Transverse colon (tissue), 4 donors: ENCODE measurements around the gene SEPHS2. TPM values are rescaled to one million over a fixed set of nuclear protein-coding genes. Genes with fewer than 3 reads are reported as not detected.

Experiments used
- DNase-seq: peaks from one replicate; pipeline ENCODE4 v3.0.0-alpha.2; 2019
- H3K27ac ChIP-seq, 4 donors: fragments of 200-600 bp; sonication (generic); 2 replicates each; pipeline ENCODE4 v1.5.1; 2016 to 2018; ENCODE audit warnings: inconsistent platforms in 4 of 4
- H3K27me3 ChIP-seq: fragments of 200-600 bp; sonication (generic); 2 replicates; pipeline ENCODE4 v1.5.1; 2017; ENCODE audit warnings: inconsistent platforms
- H3K36me3 ChIP-seq, 4 donors: fragments of 200-600 bp; sonication (generic); 2 replicates each; pipeline ENCODE4 v1.5.1; 2017 to 2019; ENCODE audit warnings: inconsistent platforms in 4 of 4
- H3K4me1 ChIP-seq, 4 donors: fragments of 200-600 bp; sonication (generic); 2 replicates each; pipeline ENCODE4 v1.5.1; 2017 to 2020; ENCODE audit warnings: inconsistent platforms in 4 of 4
- H3K4me3 ChIP-seq, 4 donors: fragments of 200-600 bp; sonication (generic); 1 replicate in 1 of 4; 2 replicates in 3 of 4; pipeline versions ENCODE4 v1.5.1 to v1.6.1; 2017 to 2019; ENCODE audit warnings: inconsistent platforms in 4 of 4
- H3K9me3 ChIP-seq, 2 donors: fragments of 200-600 bp; sonication (generic); 2 replicates each; pipeline ENCODE4 v1.5.1; 2017 to 2019; ENCODE audit warnings: inconsistent platforms in 2 of 2
- CTCF ChIP-seq, 5 experiments: fragments of 200-600 bp in 3 of 5; fragments of 450-650 bp in 2 of 5; sonication (generic) in 3 of 5; IDR thresholded peaks; 1 replicate in 2 of 5; 2 replicates in 3 of 5; pipeline ENCODE4 v1.5.1; 2016 to 2017; ENCODE audit warnings: antibody characterized with exemption in 5 of 5, inconsistent platforms in 3 of 5, mild to moderate bottlenecking in 2 of 5, moderate library complexity in 1 of 5
- EP300 ChIP-seq: sonication (generic); formaldehyde crosslinking; IDR thresholded peaks from one replicate; pipeline ENCODE4 v1.6.1; 2017; ENCODE audit warnings: antibody characterized with exemption, low read depth
- POLR2A ChIP-seq: fragments of 450-650 bp; IDR thresholded peaks from one replicate; pipeline ENCODE4 v1.6.1; 2016; ENCODE audit warnings: antibody characterized with exemption, mild to moderate bottlenecking, moderate library complexity
- POLR2AphosphoS5 ChIP-seq, 3 donors: sonication (generic); formaldehyde crosslinking; IDR thresholded peaks; one replicate each; pipeline ENCODE4 v1.6.1; 2016; ENCODE audit warnings: antibody characterized with exemption in 3 of 3
- WGBS, 2 donors: methylation state at CpG; one replicate each; pipeline ENCODE4 v1.1.5; 2018; ENCODE audit warnings: low coverage in 1 of 2; 5-methylcytosine and 5-hydroxymethylcytosine counted together
- in situ Hi-C, 4 donors: fragments of 200-750 bp; cut with MboI; loops; one replicate each; pipeline versions ENCODE4 v1.15.0 to v1.15.1; 2017; ENCODE audit warnings: low sequenced_read_pairs in 3 of 4, low pct_ligation_motif_present in 1 of 4, low pct_unique_long_range_greater_than_20kb in 1 of 4
- intact Hi-C: fragments of 100-400 bp; cut with DNase I; formaldehyde crosslinking; loops from one replicate; pipeline ENCODE4 v1.15.1; 2023; ENCODE audit warnings: low total_unique reads
- total RNA-seq, 4 donors: library from RNA; depleted of rRNA; stranded (reverse); fragments of >200 nt; gene quantifications; one replicate each; pipeline ENCODE4 v1.1.0, GENCODE V29; 2016

The SEPHS2 gene
- total RNA-seq, 4 donors from 2014 or later: 86.7 to 218 (median 151) TPM

- DNase-seq: peak; percentile 97
- H3K4me3 ChIP-seq: peak within 1 kb of the TSS; percentile 51 to 70 (median 64)
- in situ Hi-C loops: loop anchor here in 2 of 4 donors (10.0 to 25.0 kb wide), 3 partner anchors 95 to 175 kb away; partner anchors contain the start of genes ZNF688 (in 1 of the 2), ZNF764 (in 1 of the 2) and ZNF768 (in 1 of the 2)
- no peaks in the 10 kb centered on the region for H3K27me3 ChIP-seq
- peak within 1 kb of the TSS; percentile 88 to 92 (median 90) for H3K27ac ChIP-seq
- intact Hi-C loops: no loop called here
- 1% methylated on average over 39 of the region's 49 CpGs; no CpG with 5 or more reads in 1 of the 2 donors for WGBS, 2 donors
- H3K4me1 ChIP-seq: peaks cover 0 to 23% (median 17%) of the 10 kb centered on the region in 4 donors
- TF ChIP-seq POLR2A: peak; percentile 48
- peak; percentile 40 to 78 (median 44) for TF ChIP-seq POLR2AphosphoS5 (IDR thresholded peaks at IDR 0.05)
- peak; percentile 60 to 96 (median 84) for TF ChIP-seq CTCF (IDR thresholded peaks at IDR 0.05)
- no peak for TF ChIP-seq EP300
- no peaks in the 10 kb centered on the region for H3K36me3 ChIP-seq
- no peaks in the 10 kb centered on the region for H3K9me3 ChIP-seq
These were observed 15.8 kb downstream of the SEPHS2 start, which contains the start of gene DCTPP1 for GRCh38 chr16:30429678-30430427. TSS of gene DCTPP1 (minus strand) at chr16:30430030. CDS start at chr16:30429980, 50 bp downstream.

GRCh38 chr16:30429418-30429677 lies 16.3 kb downstream of the SEPHS2 start:
- 0 to 1% methylated on average over 2 to 10 of the region's 11 CpGs for WGBS, 2 donors
- no peaks in the 10 kb centered on the region for H3K36me3 ChIP-seq
- DNase-seq: no peak
- H3K9me3 ChIP-seq: no peaks in the 10 kb centered on the region
- in situ Hi-C loops (loop anchor here in 1 of 4 donors (25.0 kb wide), 1 partner anchor 133 kb away; the partner anchor contains the start of genes ZNF688 and ZNF764), intact Hi-C loops (no loop called here)
- peaks cover 0 to 23% (median 17%) of the 10 kb centered on the region in 4 donors for H3K4me1 ChIP-seq
- H3K27me3 ChIP-seq: no peaks in the 10 kb centered on the region
- peak overlapping the region; percentile 88 to 92 (median 90) for H3K27ac ChIP-seq
- peak overlapping the region; percentile 51 to 70 (median 64) for H3K4me3 ChIP-seq
- TF ChIP-seq EP300 (no peak), CTCF (IDR thresholded peaks at IDR 0.05) (no peak), POLR2AphosphoS5 (IDR thresholded peaks at IDR 0.05) (no peak), POLR2A (no peak)

GRCh38 chr16:30428055-30428454 lies 17.6 kb downstream of the SEPHS2 start:
- Histone ChIP-seq H3K9me3 (no peaks in the 10 kb centered on the region), H3K36me3 (peaks cover 0 to 13% (median 5%) of the 10 kb centered on the region in 4 donors), H3K27me3 (no peaks in the 10 kb centered on the region), H3K4me1 (peaks cover 0 to 23% (median 17%) of the 10 kb centered on the region in 4 donors), H3K27ac (peak overlapping the region in 1 of 4 donors; percentile 89), H3K4me3 (no peak overlapping the region)
- in situ Hi-C loops: loop anchor here in 1 of 4 donors (25.0 kb wide), 1 partner anchor 134 kb away; the partner anchor contains the start of genes ZNF688 and ZNF764
- WGBS, 2 donors: 91 to 94% methylated on average over 4 of the region's 4 CpGs
- intact Hi-C loops: no loop called here
- TF ChIP-seq POLR2AphosphoS5 (IDR thresholded peaks at IDR 0.05) (no peak), EP300 (no peak), CTCF (IDR thresholded peaks at IDR 0.05) (no peak), POLR2A (no peak)
- DNase-seq: no peak

GRCh38 chr16:30421010-30421409 lies 24.7 kb downstream of the SEPHS2 start:
- Histone ChIP-seq H3K27ac (no peak overlapping the region), H3K36me3 (peaks cover 0 to 22% (median 10%) of the 10 kb centered on the region in 4 donors), H3K9me3 (no peaks in the 10 kb centered on the region), H3K27me3 (no peaks in the 10 kb centered on the region), H3K4me1 (peaks cover 3 to 15% (median 12%) of the 10 kb centered on the region in 4 donors), H3K4me3 (no peak overlapping the region)
- in situ Hi-C loops: loop anchor here (25.0 kb wide), 2 partner anchors 309 to 334 kb away; partner anchors contain the start of genes GDPD3 (in 2 of the 4), MAPK3 (in 2 of the 4), PPP4C (in 2 of the 4) and TBX6 (in 2 of the 4)
- TF ChIP-seq POLR2AphosphoS5 (IDR thresholded peaks at IDR 0.05) (no peak), POLR2A (no peak), EP300 (no peak), CTCF (IDR thresholded peaks at IDR 0.05) (no peak)
- WGBS, 2 donors: 60 to 69% methylated on average over 4 to 5 of the region's 5 CpGs
- DNase-seq: no peak
- intact Hi-C loops: no loop called here
